Effector memory CD8-positive, alpha-beta T cell (primary cell): ENCODE results near the gene MMUT.

Source experiments
- ATAC-seq: fragments of 150-1000 bp; cut with Tn5 transposase; replicated peaks from 2 replicates; pipeline ENCODE4 v1.10.0; 2021; ENCODE audit warnings: mild to moderate bottlenecking, moderate library complexity
- DNase-seq, 3 experiments: peaks; one replicate each; pipeline ENCODE4 v3.0.0; 2021
- H3K27ac Mint-ChIP-seq, 2 donors: one replicate each; pipeline ENCODE4 v1.8.0; 2022; ENCODE audit warnings: mild to moderate bottlenecking in 2 of 2, mixed read lengths in 2 of 2, moderate library complexity in 2 of 2
- H3K27me3 Mint-ChIP-seq, 2 donors: one replicate each; pipeline ENCODE4 v1.8.0; 2022; ENCODE audit warnings: mixed read lengths in 2 of 2
- H3K36me3 Mint-ChIP-seq: one replicate; pipeline ENCODE4 v1.8.0; 2022; ENCODE audit warnings: mild to moderate bottlenecking, moderate library complexity, mixed read lengths; ENCODE audit not compliant: insufficient read depth
- H3K4me1 Mint-ChIP-seq, 2 donors: one replicate each; pipeline ENCODE4 v1.8.0; 2022; ENCODE audit warnings: low read depth in 2 of 2, mixed read lengths in 2 of 2
- H3K4me3 Mint-ChIP-seq, 2 donors: one replicate each; pipeline ENCODE4 v1.8.0; 2022; ENCODE audit warnings: mild to moderate bottlenecking in 2 of 2, mixed read lengths in 2 of 2, moderate library complexity in 2 of 2
- H3K9me3 Mint-ChIP-seq, 2 donors: one replicate each; pipeline ENCODE4 v1.8.0; 2022; ENCODE audit warnings: mixed read lengths in 2 of 2

Gene MMUT

GRCh38 chr6:49464691-49465090 lies 1.6 kb upstream of the MMUT start:
- Mint-ChIP-seq H3K9me3 (no peaks in the 10 kb centered on the region), H3K27ac (peak overlapping the region in 1 of 2 donors; percentile 96), H3K36me3 (peaks cover 15% of the 10 kb centered on the region), H3K4me3 (peak overlapping the region; percentile 1 to 90), H3K4me1 (peaks cover 25 to 30% of the 10 kb centered on the region in 2 donors), H3K27me3 (no peaks in the 10 kb centered on the region)
- no peak for ATAC-seq
- DNase-seq: no peak

DNA sequence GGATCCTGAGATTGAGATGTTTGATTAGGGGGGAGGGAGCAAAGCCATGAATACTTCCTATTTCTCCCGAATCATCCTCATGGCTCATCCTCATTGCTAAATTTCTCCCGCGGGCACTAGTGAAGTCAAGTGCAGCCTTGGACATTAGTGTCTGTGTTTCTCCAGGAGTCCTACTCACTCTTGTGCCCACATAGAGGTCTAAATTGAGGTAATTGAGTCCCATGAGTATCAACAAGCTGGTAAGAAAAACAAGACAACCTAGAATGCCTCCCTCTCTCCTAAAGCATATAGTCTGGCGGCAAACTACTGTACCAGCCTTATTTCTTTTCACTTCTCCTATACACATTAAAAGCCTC lies 537 bp upstream of the MMUT start:
- Mint-ChIP-seq H3K9me3 (no peaks in the 10 kb centered on the region), H3K4me1 (peaks cover 25 to 38% of the 10 kb centered on the region in 2 donors), H3K27me3 (no peaks in the 10 kb centered on the region), H3K36me3 (peaks cover 15% of the 10 kb centered on the region), H3K4me3 (peak overlapping the region; percentile 90 to 93), H3K27ac (peak overlapping the region; percentile 96 to 99)
- ATAC-seq (no peak), DNase-seq (no peak)

- ATAC-seq (no peak), DNase-seq (no peak)
- peaks cover 15% of the 10 kb centered on the region for H3K36me3 Mint-ChIP-seq
- H3K27ac Mint-ChIP-seq: peak overlapping the region; percentile 96 to 99
- H3K9me3 Mint-ChIP-seq: no peaks in the 10 kb centered on the region
- no peaks in the 10 kb centered on the region for H3K27me3 Mint-ChIP-seq
- H3K4me1 Mint-ChIP-seq: peaks cover 24 to 38% of the 10 kb centered on the region in 2 donors
- H3K4me3 Mint-ChIP-seq: peak overlapping the region; percentile 90 to 93
These were observed 490 bp downstream of the MMUT start for GRCh38 chr6:49462599-49462926.

- Mint-ChIP-seq H3K4me1 (peaks cover 24 to 38% of the 10 kb centered on the region in 2 donors), H3K27ac (peak overlapping the region; percentile 96 to 99), H3K4me3 (peak overlapping the region; percentile 90 to 93), H3K36me3 (peaks cover 15% of the 10 kb centered on the region), H3K9me3 (no peaks in the 10 kb centered on the region), H3K27me3 (no peaks in the 10 kb centered on the region)
- no peak for ATAC-seq
- DNase-seq: no peak
These were observed 982 bp downstream of the MMUT start for GRCh38 chr6:49462071-49462470.

GRCh38 chr6:49457771-49458170 lies 5.3 kb downstream of the MMUT start:
- DNase-seq: no peak
- peaks cover 12% of the 10 kb centered on the region for H3K36me3 Mint-ChIP-seq
- no peak overlapping the region for H3K4me3 Mint-ChIP-seq
- H3K27ac Mint-ChIP-seq: no peak overlapping the region
- no peaks in the 10 kb centered on the region for H3K9me3 Mint-ChIP-seq
- no peaks in the 10 kb centered on the region for H3K27me3 Mint-ChIP-seq
- no peak for ATAC-seq
- peaks cover 10 to 22% of the 10 kb centered on the region in 2 donors for H3K4me1 Mint-ChIP-seq

GRCh38 chr6:49454787-49455709 lies 8.0 kb downstream of the MMUT start:
- Mint-ChIP-seq H3K36me3 (peaks cover 14% of the 10 kb centered on the region), H3K4me3 (no peak overlapping the region), H3K4me1 (peaks cover 0 to 9% of the 10 kb centered on the region in 2 donors), H3K9me3 (no peaks in the 10 kb centered on the region), H3K27me3 (no peaks in the 10 kb centered on the region), H3K27ac (no peak overlapping the region)
- no peak for DNase-seq
- no peak for ATAC-seq

GRCh38 chr6:49453221-49453620 lies 9.8 kb downstream of the MMUT start:
- Mint-ChIP-seq H3K4me1 (no peaks in the 10 kb centered on the region), H3K4me3 (no peak overlapping the region), H3K9me3 (no peaks in the 10 kb centered on the region), H3K27ac (no peak overlapping the region), H3K27me3 (no peaks in the 10 kb centered on the region), H3K36me3 (peaks cover 31% of the 10 kb centered on the region)
- no peak for DNase-seq
- ATAC-seq: no peak

- Mint-ChIP-seq H3K27ac (no peak overlapping the region), H3K9me3 (no peaks in the 10 kb centered on the region), H3K27me3 (no peaks in the 10 kb centered on the region), H3K36me3 (peaks cover 23% of the 10 kb centered on the region), H3K4me1 (no peaks in the 10 kb centered on the region), H3K4me3 (no peak overlapping the region)
- DNase-seq (no peak), ATAC-seq (no peak)
These were observed 32.2 kb downstream of the MMUT start for GRCh38 chr6:49430866-49431265.

DNA sequence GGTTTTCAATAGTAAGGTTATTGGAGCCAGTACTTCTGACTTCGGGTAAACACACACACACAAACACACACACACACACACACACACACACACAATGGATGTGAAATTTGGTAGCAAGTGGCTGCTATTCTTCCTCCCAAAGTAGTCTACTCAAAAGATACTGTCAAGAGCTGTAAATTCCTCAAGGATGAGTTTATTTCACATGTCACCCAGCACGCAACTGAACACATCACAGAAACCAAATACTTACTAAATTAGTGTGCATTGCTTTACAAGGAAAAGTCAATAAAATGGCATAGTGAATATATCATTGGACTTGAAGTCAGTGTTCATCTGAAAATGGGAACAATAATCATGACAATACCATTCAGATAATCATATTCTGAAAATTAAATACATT lies 32.9 kb downstream of the MMUT start:
- Mint-ChIP-seq H3K36me3 (peaks cover 19% of the 10 kb centered on the region), H3K9me3 (no peaks in the 10 kb centered on the region), H3K4me3 (no peak overlapping the region), H3K27me3 (no peaks in the 10 kb centered on the region), H3K27ac (no peak overlapping the region), H3K4me1 (no peaks in the 10 kb centered on the region)
- DNase-seq (no peak), ATAC-seq (no peak)

- DNase-seq (no peak), ATAC-seq (no peak)
- H3K36me3 Mint-ChIP-seq: peaks cover 3% of the 10 kb centered on the region
- no peak overlapping the region for H3K4me3 Mint-ChIP-seq
- no peaks in the 10 kb centered on the region for H3K9me3 Mint-ChIP-seq
- no peak overlapping the region for H3K27ac Mint-ChIP-seq
- H3K4me1 Mint-ChIP-seq: no peaks in the 10 kb centered on the region
- no peaks in the 10 kb centered on the region for H3K27me3 Mint-ChIP-seq
These were observed 39.2 kb downstream of the MMUT start for GRCh38 chr6:49423817-49424216.

GRCh38 chr6:49416195-49416594 lies 46.9 kb downstream of the MMUT start:
- no peak overlapping the region for H3K4me3 Mint-ChIP-seq
- ATAC-seq: no peak
- no peaks in the 10 kb centered on the region for H3K4me1 Mint-ChIP-seq
- peaks cover 10 to 15% of the 10 kb centered on the region in 2 donors for H3K27me3 Mint-ChIP-seq
- no peak for DNase-seq
- H3K36me3 Mint-ChIP-seq: no peaks in the 10 kb centered on the region
- H3K9me3 Mint-ChIP-seq: no peaks in the 10 kb centered on the region
- H3K27ac Mint-ChIP-seq: no peak overlapping the region

GRCh38 chr6:49415358-49415757 lies 47.7 kb downstream of the MMUT start:
- Mint-ChIP-seq H3K4me3 (no peak overlapping the region), H3K36me3 (no peaks in the 10 kb centered on the region), H3K27ac (no peak overlapping the region), H3K9me3 (no peaks in the 10 kb centered on the region), H3K4me1 (no peaks in the 10 kb centered on the region), H3K27me3 (peaks cover 10 to 15% of the 10 kb centered on the region in 2 donors)
- ATAC-seq: no peak
- no peak for DNase-seq

- H3K27ac Mint-ChIP-seq: no peak overlapping the region
- H3K27me3 Mint-ChIP-seq: peaks cover 10 to 15% of the 10 kb centered on the region in 2 donors
- no peaks in the 10 kb centered on the region for H3K9me3 Mint-ChIP-seq
- no peak overlapping the region for H3K4me3 Mint-ChIP-seq
- no peaks in the 10 kb centered on the region for H3K4me1 Mint-ChIP-seq
- DNase-seq: no peak
- ATAC-seq: no peak
- H3K36me3 Mint-ChIP-seq: no peaks in the 10 kb centered on the region
These were observed 52.5 kb downstream of the MMUT start for GRCh38 chr6:49410564-49410963.

- ATAC-seq (peak; percentile 63), DNase-seq (peak; percentile 28 to 50 (median 33))
- H3K4me1 Mint-ChIP-seq: no peaks in the 10 kb centered on the region
- no peaks in the 10 kb centered on the region for H3K36me3 Mint-ChIP-seq
- H3K9me3 Mint-ChIP-seq: no peaks in the 10 kb centered on the region
- no peak overlapping the region for H3K27ac Mint-ChIP-seq
- H3K27me3 Mint-ChIP-seq: peaks cover 10 to 15% of the 10 kb centered on the region in 2 donors
- H3K4me3 Mint-ChIP-seq: no peak overlapping the region
These were observed 53.0 kb downstream of the MMUT start for GRCh38 chr6:49409951-49410542.
